MCF 10A (cell line): ENCODE data around the gene STMN3. TPM values are rescaled to one million over a fixed set of nuclear protein-coding genes. Genes with fewer than 3 reads are reported as not detected.

Experiments used
- BruUV-seq: library from RNA; stranded (reverse); fragments of 400-500 nt; replicated peaks from 2 replicates; lab custom pipeline; 2021; lab: Mats Ljungman, UMichigan
- CTCF ChIA-PET: fragments of 300-600 bp; sonication (Branson Sonifier 250); formaldehyde crosslinking; extraction: SDS; loops from one replicate; lab custom pipeline; 2021; ENCODE audit warnings: antibody characterized with exemption, inconsistent platforms; lab: Yijun Ruan, JAX
- POLR2A ChIA-PET: fragments of 300-600, 350-650 bp; sonication (Branson Sonifier 250); formaldehyde crosslinking; extraction: SDS; loops from one replicate; lab custom pipeline; 2020; ENCODE audit warnings: antibody characterized with exemption, inconsistent platforms; lab: Yijun Ruan, JAX
- DNase-seq: peaks from one replicate; pipeline ENCODE4 v3.0.0-alpha.2; 2018; ENCODE audit not compliant: unreplicated experiment
- H3K27ac Mint-ChIP-seq: one replicate; pipeline ENCODE4 v1.8.0; 2022; ENCODE audit warnings: mild to moderate bottlenecking, low read depth, mixed read lengths; ENCODE audit not compliant: unreplicated experiment
- H3K27me3 Mint-ChIP-seq: one replicate; pipeline ENCODE4 v1.8.0; 2022; ENCODE audit warnings: mixed read lengths; ENCODE audit not compliant: insufficient read depth, unreplicated experiment
- H3K36me3 Mint-ChIP-seq: one replicate; pipeline ENCODE4 v1.8.0; 2022; ENCODE audit warnings: mild to moderate bottlenecking, moderate library complexity, mixed read lengths; ENCODE audit not compliant: insufficient read depth, unreplicated experiment
- H3K4me1 Mint-ChIP-seq: one replicate; pipeline ENCODE4 v1.8.0; 2022; ENCODE audit warnings: mixed read lengths; ENCODE audit not compliant: insufficient read depth, unreplicated experiment
- H3K4me3 Mint-ChIP-seq: one replicate; pipeline ENCODE4 v1.8.0; 2022; ENCODE audit warnings: mild to moderate bottlenecking, moderate library complexity, mixed read lengths; ENCODE audit not compliant: unreplicated experiment
- H3K9me3 Mint-ChIP-seq: one replicate; pipeline ENCODE4 v1.8.0; 2022; ENCODE audit warnings: mixed read lengths; ENCODE audit not compliant: unreplicated experiment
- CTCF ChIP-seq: fragments of 200-600 bp; IDR thresholded peaks from one replicate; pipeline ENCODE4 v1.8.0; 2022; ENCODE audit warnings: antibody characterized with exemption, mild to moderate bottlenecking; ENCODE audit not compliant: unreplicated experiment
- intact Hi-C: fragments of 100-400 bp; cut with micrococcal nuclease; formaldehyde crosslinking; loops from 2 replicates; pipeline ENCODE4 v1.14.1; 2022
- total RNA-seq: library from RNA; stranded (reverse); gene quantifications from 2 replicates; pipeline ENCODE4 v1.2.3, GENCODE V29; 2022

Gene STMN3
- total RNA-seq, 1 experiment from 2014 or later, result 5.3 TPM

- no peaks in the 10 kb centered on the region for H3K27me3 Mint-ChIP-seq
- H3K9me3 Mint-ChIP-seq, result no peaks in the 10 kb centered on the region
- no peak for DNase-seq
- no peak overlapping the region for H3K27ac Mint-ChIP-seq
- peaks cover 20% of the 10 kb centered on the region for H3K36me3 Mint-ChIP-seq
- ChIA-PET POLR2A (interaction anchor here (0.5 to 4.9 kb wide), 3 partner anchors 11 to 20 kb away, joined by 3 to 48 read pairs (median 3); partner anchors contain the start of gene RTEL1), CTCF (interaction anchor here (0.6 kb wide), 1 partner anchor 208 kb away, joined by 3 read pairs; no protein-coding TSS in a partner anchor)
- no peak overlapping the region for H3K4me3 Mint-ChIP-seq
- BruUV-seq, result no TSS peak
- intact Hi-C loops, result no loop called here
- H3K4me1 Mint-ChIP-seq, result peaks cover 6% of the 10 kb centered on the region
- no peak for TF ChIP-seq CTCF
These were observed 25.6 kb upstream of the STMN3 start for GRCh38 chr20:63678667-63679465.

GRCh38 chr20:63678071-63678470, 24.8 kb upstream of the STMN3 start:
- TF ChIP-seq CTCF, result no peak
- Mint-ChIP-seq H3K4me3 (no peak overlapping the region), H3K27ac (no peak overlapping the region), H3K36me3 (peaks cover 16% of the 10 kb centered on the region), H3K27me3 (no peaks in the 10 kb centered on the region), H3K9me3 (no peaks in the 10 kb centered on the region), H3K4me1 (peaks cover 6% of the 10 kb centered on the region)
- CTCF ChIA-PET, result interaction anchor here (0.6 kb wide), 1 partner anchor 209 kb away, joined by 3 read pairs; no protein-coding TSS in a partner anchor
- POLR2A ChIA-PET, result interaction anchor here (0.8 kb wide), 1 partner anchor 20 kb away, joined by 3 read pairs; the partner anchor contains the start of gene RTEL1
- intact Hi-C loops, result no loop called here
- BruUV-seq, result no TSS peak
- no peak for DNase-seq

- Mint-ChIP-seq H3K27me3 (no peaks in the 10 kb centered on the region), H3K4me3 (no peak overlapping the region), H3K4me1 (no peaks in the 10 kb centered on the region), H3K36me3 (peaks cover 11% of the 10 kb centered on the region), H3K27ac (no peak overlapping the region), H3K9me3 (no peaks in the 10 kb centered on the region)
- POLR2A ChIA-PET, result no interaction called here
- DNase-seq, result no peak
- intact Hi-C loops, result no loop called here
- BruUV-seq, result no TSS peak
- TF ChIP-seq CTCF, result no peak
- CTCF ChIA-PET, result interaction anchor here (0.6 kb wide), 1 partner anchor 89 kb away, joined by 4 read pairs; no protein-coding TSS in a partner anchor
These were observed 22.6 kb upstream of the STMN3 start for GRCh38 chr20:63675681-63676368.

DNA sequence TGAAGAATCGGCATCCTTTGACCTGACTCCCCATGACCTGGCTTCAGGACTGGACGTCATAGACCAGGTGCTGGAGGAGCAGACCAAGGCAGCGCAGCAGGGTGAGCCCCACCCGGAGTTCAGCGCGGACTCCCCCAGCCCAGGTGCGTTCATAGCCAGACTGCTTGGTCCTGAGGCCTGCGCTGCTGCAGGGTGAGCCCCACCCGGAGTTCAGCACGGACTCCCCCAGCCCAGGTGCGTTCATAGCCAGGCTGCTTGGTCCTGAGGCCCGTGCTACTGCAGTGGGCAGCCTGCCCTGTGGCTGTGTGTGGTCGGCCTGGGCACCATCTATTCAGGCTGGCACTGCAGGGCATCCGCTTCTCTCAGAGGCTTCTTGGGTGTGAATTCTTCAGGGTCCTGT, 20.7 kb upstream of the STMN3 start:
- intact Hi-C loops, result no loop called here
- POLR2A ChIA-PET, result interaction anchor here (0.6 kb wide), 1 partner anchor 186 kb away, joined by 3 read pairs; no protein-coding TSS in a partner anchor
- Mint-ChIP-seq H3K36me3 (peaks cover 17% of the 10 kb centered on the region), H3K4me3 (no peak overlapping the region), H3K4me1 (no peaks in the 10 kb centered on the region), H3K9me3 (no peaks in the 10 kb centered on the region), H3K27ac (no peak overlapping the region), H3K27me3 (no peaks in the 10 kb centered on the region)
- TF ChIP-seq CTCF, result no peak
- no TSS peak for BruUV-seq
- no peak for DNase-seq
- CTCF ChIA-PET, result no interaction called here
